HEK293T (cell line): Measurements from ENCODE around the gene TSPAN4.

ENCODE experiments used
- CTCF ChIA-PET: fragments of 350-600 bp; formaldehyde crosslinking; extraction: SDS; loops from one replicate; lab custom pipeline; 2021; ENCODE audit warnings: antibody characterized with exemption, inconsistent platforms; lab: Yijun Ruan, JAX
- POLR2A ChIA-PET: fragments of 350-600 bp; formaldehyde crosslinking; extraction: SDS; loops from one replicate; lab custom pipeline; 2020; ENCODE audit warnings: antibody characterized with exemption, inconsistent platforms; lab: Yijun Ruan, JAX
- DNase-seq: peaks from one replicate; pipeline ENCODE4 v3.0.0; 2012; ENCODE audit warnings: mixed read lengths; ENCODE audit errors: extremely low spot score
- ARNT ChIP-seq: fragments of 450-650 bp; IDR thresholded peaks from 2 replicates; pipeline ENCODE4 v1.6.1; 2017; ENCODE audit warnings: mild to moderate bottlenecking
- BHLHE40 ChIP-seq: fragments of 450-650 bp; IDR thresholded peaks from 2 replicates; pipeline ENCODE4 v1.6.1; 2016; ENCODE audit warnings: mild to moderate bottlenecking, moderate library complexity, borderline replicate concordance
- CTBP1 ChIP-seq: fragments of 450-650 bp; IDR thresholded peaks from 2 replicates; pipeline ENCODE4 v1.6.1; 2016; ENCODE audit warnings: borderline replicate concordance
- ELF4 ChIP-seq: fragments of 450-650 bp; IDR thresholded peaks from 2 replicates; pipeline ENCODE4 v1.6.1; 2017; ENCODE audit warnings: antibody characterized with exemption
- FOXA1 ChIP-seq: fragments of 450-650 bp; IDR thresholded peaks from 2 replicates; pipeline ENCODE4 v1.6.1; 2016; ENCODE audit warnings: mild to moderate bottlenecking
- FOXK2 ChIP-seq: fragments of 450-650 bp; IDR thresholded peaks from 2 replicates; pipeline ENCODE4 v1.6.1; 2016; ENCODE audit warnings: mild to moderate bottlenecking
- FOXM1 ChIP-seq: fragments of 450-650 bp; IDR thresholded peaks from 2 replicates; pipeline ENCODE4 v1.6.1; 2017; ENCODE audit warnings: mild to moderate bottlenecking, borderline replicate concordance
- HDGF ChIP-seq: fragments of 450-650 bp; IDR thresholded peaks from 2 replicates; pipeline ENCODE4 v1.6.1; 2017; ENCODE audit warnings: antibody characterized with exemption, borderline replicate concordance
- L3MBTL2 ChIP-seq: fragments of 450-650 bp; conservative IDR thresholded peaks from 2 replicates; pipeline ENCODE4 v1.6.1; 2016; ENCODE audit warnings: mild to moderate bottlenecking
- LEF1 ChIP-seq: fragments of 450-650 bp; IDR thresholded peaks from 2 replicates; pipeline ENCODE4 v1.6.1; 2017; ENCODE audit warnings: mild to moderate bottlenecking, borderline replicate concordance
- NFRKB ChIP-seq: fragments of 450-650 bp; IDR thresholded peaks from 2 replicates; pipeline ENCODE4 v1.6.1; 2016; ENCODE audit warnings: mild to moderate bottlenecking, moderate library complexity
- PKNOX1 ChIP-seq: fragments of 450-650 bp; IDR thresholded peaks from 2 replicates; pipeline ENCODE4 v1.6.1; 2016
- SP1 ChIP-seq: fragments of 450-650 bp; IDR thresholded peaks from 2 replicates; pipeline ENCODE4 v1.6.1; 2017
- SUZ12 ChIP-seq: fragments of 450-650 bp; IDR thresholded peaks from 2 replicates; pipeline ENCODE4 v1.6.1; 2016; ENCODE audit warnings: mild to moderate bottlenecking
- TARDBP ChIP-seq: fragments of 450-650 bp; IDR thresholded peaks from 2 replicates; pipeline ENCODE4 v1.6.1; 2016
- ZNF384 ChIP-seq: fragments of 450-650 bp; IDR thresholded peaks from 2 replicates; pipeline ENCODE4 v1.6.1; 2016

The TSPAN4 gene

GRCh38 chr11:801097-801780 is 41.4 kb upstream of the TSPAN4 start:
- no peak for DNase-seq
- ChIA-PET POLR2A (no interaction called here), CTCF (no interaction called here)
- TF ChIP-seq BHLHE40 (no peak), ARNT (no peak), TARDBP (no peak), ELF4 (no peak), ZNF384 (no peak), FOXK2 (no peak), CTBP1 (no peak), FOXA1 (no peak), SP1 (no peak), HDGF (no peak), SUZ12 (no peak), LEF1 (no peak), PKNOX1 (no peak), L3MBTL2 (no peak), FOXM1 (no peak), NFRKB (no peak)

GRCh38 chr11:802018-802617 is 40.5 kb upstream of the TSPAN4 start:
- POLR2A ChIA-PET: interaction anchor here (1.2 kb wide), 1 partner anchor 55 kb away, joined by 3 read pairs; the partner anchor contains the start of gene TALDO1
- CTCF ChIA-PET: no interaction called here

GRCh38 chr11:802693-803466 is 39.8 kb upstream of the TSPAN4 start:
- no peak for DNase-seq
- ChIA-PET CTCF (no interaction called here), POLR2A (interaction anchor here (0.9 to 2.7 kb wide), 3 partner anchors 9 to 55 kb away, joined by 3 to 14 read pairs (median 3); partner anchors contain the start of gene TALDO1)
- TF ChIP-seq FOXK2 (no peak), L3MBTL2 (no peak), SP1 (no peak), CTBP1 (no peak), BHLHE40 (no peak), ELF4 (no peak), FOXA1 (no peak), HDGF (no peak), TARDBP (no peak), ZNF384 (no peak), PKNOX1 (no peak), FOXM1 (no peak), SUZ12 (no peak), ARNT (no peak), NFRKB (no peak), LEF1 (no peak)

More at GRCh38 chr11:802018-802617, 40.5 kb upstream of the TSPAN4 start:
- DNase-seq: no peak
- no peak for TF ChIP-seq FOXA1
- TF ChIP-seq LEF1: no peak
- no peak for TF ChIP-seq L3MBTL2
- no peak for TF ChIP-seq SP1
- TF ChIP-seq CTBP1: no peak
- no peak for TF ChIP-seq BHLHE40
- TF ChIP-seq PKNOX1: no peak

GRCh38 chr11:803467-803742 is 39.2 kb upstream of the TSPAN4 start:
- ChIA-PET CTCF (no interaction called here), POLR2A (interaction anchor here (0.9 to 2.7 kb wide), 4 partner anchors 10 to 56 kb away, joined by 3 to 14 read pairs (median 4); partner anchors contain the start of gene TALDO1)
- no peak for DNase-seq
- no peak for TF ChIP-seq NFRKB
- TF ChIP-seq PKNOX1: no peak
- TF ChIP-seq ELF4: no peak
- TF ChIP-seq FOXK2: no peak
- no peak for TF ChIP-seq ZNF384

GRCh38 chr11:803770-804598 is 38.7 kb upstream of the TSPAN4 start:
- no peak for TF ChIP-seq PKNOX1
- TF ChIP-seq NFRKB: no peak
- DNase-seq: no peak
- POLR2A ChIA-PET: interaction anchor here (0.9 to 2.7 kb wide), 4 partner anchors 8 to 28 kb away, joined by 3 to 14 read pairs (median 6); no protein-coding TSS in a partner anchor
- CTCF ChIA-PET: interaction anchor here (1.2 kb wide), 1 partner anchor 40 kb away, joined by 3 read pairs; no protein-coding TSS in a partner anchor
